H1 (cell line): ENCODE measurements around the gene PTN. TPM values are rescaled to one million over a fixed set of nuclear protein-coding genes. Genes with fewer than 3 reads are reported as not detected.

Source experiments
- CTCF ChIA-PET: fragments of 300-600 bp; sonication (Branson Sonifier 250); formaldehyde crosslinking; loops from one replicate; lab custom pipeline; 2021; ENCODE audit not compliant: partially characterized antibody; lab: Charles Lee
- POLR2A ChIA-PET: fragments of 300-600 bp; sonication (Branson Sonifier 250); formaldehyde crosslinking; loops from one replicate; lab custom pipeline; 2021; ENCODE audit warnings: inconsistent platforms; ENCODE audit not compliant: partially characterized antibody; lab: Charles Lee
- DNase-seq, 2 experiments: peaks; one replicate each; pipeline versions ENCODE4 v3.0.0 to v3.0.0-alpha.2; 2010 to 2022; ENCODE audit warnings: low spot score in 2 of 2, low read depth in 1 of 2, mixed read lengths in 1 of 2
- FAIRE-seq: peaks from 2 replicates; lab custom pipeline; 2011; peaks lifted over from hg19 to GRCh38; lab: Jason Lieb, UNC
- H2AFZ ChIP-seq: 2 replicates; pipeline ENCODE4 v1.8.1; 2012; ENCODE audit warnings: low read length, inconsistent platforms
- H2AK5ac ChIP-seq: 2 replicates; pipeline ENCODE4 v1.6.1; 2013; ENCODE audit warnings: low read depth, low read length
- H2BK120ac ChIP-seq: replicated peaks from 2 replicates; pipeline ENCODE3; 2013; ENCODE audit warnings: low read depth, low read length, inconsistent platforms
- H2BK12ac ChIP-seq: 2 replicates; pipeline ENCODE4 v1.6.1; 2013; ENCODE audit warnings: low read depth, low read length
- H2BK15ac ChIP-seq: 2 replicates; pipeline ENCODE4 v1.6.1; 2013; ENCODE audit warnings: low read length
- H2BK20ac ChIP-seq: 2 replicates; pipeline ENCODE4 v1.6.1; 2013; ENCODE audit warnings: low read length
- H2BK5ac ChIP-seq: 2 replicates; pipeline ENCODE4 v1.6.1; 2013; ENCODE audit warnings: low read depth, low read length
- H3K14ac ChIP-seq: 2 replicates; pipeline ENCODE4 v1.6.1; 2013; ENCODE audit warnings: inconsistent platforms; ENCODE audit not compliant: insufficient read length
- H3K18ac ChIP-seq: 2 replicates; pipeline ENCODE4 v1.6.1; 2013; ENCODE audit warnings: low read length; ENCODE audit errors: extremely low read depth
- H3K23ac ChIP-seq: 2 replicates; pipeline ENCODE4 v1.6.1; 2013; ENCODE audit warnings: inconsistent platforms; ENCODE audit not compliant: insufficient read length
- H3K23me2 ChIP-seq: 2 replicates; pipeline ENCODE4 v1.6.1; 2013; ENCODE audit warnings: low read depth, low read length
- H3K27ac ChIP-seq: 2 replicates; pipeline ENCODE4 v1.6.1; 2011; ENCODE audit warnings: low read depth, low read length, inconsistent platforms
- H3K27me3 ChIP-seq, 4 experiments: replicated peaks in 1 of 4; 1 replicate in 1 of 4; 2 replicates in 3 of 4; pipeline versions ENCODE4 v1.6.1 to v1.8.1; 2011 to 2013; ENCODE audit warnings: low read length in 3 of 4, mild to moderate bottlenecking in 3 of 4, inconsistent platforms in 2 of 4, mixed read lengths in 2 of 4, moderate library complexity in 1 of 4; ENCODE audit not compliant: control insufficient read depth in 3 of 4, insufficient read depth in 3 of 4; ENCODE audit errors: extremely low read depth in 1 of 4
- H3K36me3 ChIP-seq, 4 experiments: 2 replicates each; pipeline versions ENCODE4 v1.6.1 to v1.8.1; 2011 to 2013; ENCODE audit warnings: mild to moderate bottlenecking in 4 of 4, low read length in 3 of 4, moderate library complexity in 2 of 4, control low read depth in 1 of 4, inconsistent platforms in 1 of 4; ENCODE audit not compliant: insufficient read depth in 4 of 4, control insufficient read depth in 2 of 4
- H3K4ac ChIP-seq: replicated peaks from 2 replicates; pipeline ENCODE3; 2013; ENCODE audit warnings: low read length, low read depth, mixed read lengths, inconsistent platforms; ENCODE audit not compliant: insufficient read length
- H3K4me1 ChIP-seq, 4 experiments: replicated peaks in 1 of 4; 1 replicate in 1 of 4; 2 replicates in 3 of 4; pipeline versions ENCODE4 v1.6.1 to v1.8.1; 2011 to 2013; ENCODE audit warnings: low read length in 3 of 4, inconsistent platforms in 2 of 4, mixed read lengths in 1 of 4; ENCODE audit not compliant: insufficient read depth in 4 of 4, control insufficient read depth in 3 of 4
- H3K4me2 ChIP-seq, 2 experiments: 2 replicates each; pipeline versions ENCODE4 v1.6.1 to v1.8.1; 2011 to 2013; ENCODE audit warnings: low read depth in 2 of 2, low read length in 2 of 2, control low read depth in 1 of 2, inconsistent platforms in 1 of 2, mild to moderate bottlenecking in 1 of 2; ENCODE audit not compliant: insufficient read depth in 1 of 2
- H3K4me3 ChIP-seq, 4 experiments: fragments of 200-600, 300-600 bp in 1 of 4; sonication (generic), shearing (Covaris generic), sonication (Bioruptor Twin) in 1 of 4; 2 replicates each; pipeline versions ENCODE4 v1.5.1 to v1.8.1; 2011 to 2016; ENCODE audit warnings: low read length in 4 of 4, low read depth in 3 of 4, control low read depth in 2 of 4, inconsistent platforms in 2 of 4, mild to moderate bottlenecking in 2 of 4, mixed read lengths in 1 of 4, moderate library complexity in 1 of 4; ENCODE audit not compliant: insufficient read depth in 2 of 4; ENCODE audit errors: extremely low read depth in 1 of 4
- H3K56ac ChIP-seq: replicated peaks from 2 replicates; pipeline ENCODE3; 2013; ENCODE audit warnings: low read depth, mild to moderate bottlenecking, mixed read lengths, low read length, inconsistent platforms; ENCODE audit not compliant: insufficient read length
- H3K79me1 ChIP-seq: 2 replicates; pipeline ENCODE4 v1.6.1; 2013; ENCODE audit warnings: low read depth, low read length, control low read depth
- H3K79me2 ChIP-seq, 2 experiments: 2 replicates each; pipeline versions ENCODE4 v1.6.1 to v1.8.1; 2012 to 2013; ENCODE audit warnings: low read length in 2 of 2, mild to moderate bottlenecking in 2 of 2, inconsistent platforms in 1 of 2; ENCODE audit not compliant: insufficient read depth in 2 of 2, control insufficient read depth in 1 of 2
- H3K9ac ChIP-seq, 4 experiments: replicated peaks in 1 of 4; 1 replicate in 1 of 4; 2 replicates in 3 of 4; pipeline versions ENCODE4 v1.6.1 to v1.8.1; 2011 to 2013; ENCODE audit warnings: low read depth in 3 of 4, low read length in 3 of 4, control low read depth in 2 of 4, mild to moderate bottlenecking in 2 of 4, moderate library complexity in 2 of 4, inconsistent platforms in 1 of 4; ENCODE audit errors: extremely low read depth in 1 of 4
- H3K9me3 ChIP-seq, 2 experiments: 2 replicates each; pipeline versions ENCODE4 v1.6.1 to v1.8.1; 2012 to 2013; ENCODE audit warnings: mild to moderate bottlenecking in 2 of 2, moderate library complexity in 2 of 2, control low read depth in 1 of 2, inconsistent platforms in 1 of 2, low read depth in 1 of 2, low read length in 1 of 2, mixed read lengths in 1 of 2; ENCODE audit not compliant: insufficient read depth in 2 of 2
- H4K20me1 ChIP-seq, 2 experiments: replicated peaks in 1 of 2; 2 replicates each; pipeline versions ENCODE3 to v1.8.1; 2011 to 2013; ENCODE audit warnings: inconsistent platforms in 2 of 2, low read length in 2 of 2, mild to moderate bottlenecking in 1 of 2; ENCODE audit not compliant: insufficient read depth in 2 of 2, control insufficient read depth in 1 of 2
- H4K5ac ChIP-seq: 2 replicates; pipeline ENCODE4 v1.6.1; 2013; ENCODE audit warnings: low read length, low read depth, mixed read lengths, inconsistent platforms; ENCODE audit not compliant: insufficient read length
- H4K8ac ChIP-seq: 2 replicates; pipeline ENCODE4 v1.8.0; 2013; ENCODE audit warnings: mild to moderate bottlenecking, moderate library complexity, low read length, inconsistent platforms; ENCODE audit not compliant: insufficient read depth; ENCODE audit errors: extremely low read depth
- H4K91ac ChIP-seq: replicated peaks from 2 replicates; pipeline ENCODE3; 2013; ENCODE audit warnings: low read length, mixed read lengths, inconsistent platforms; ENCODE audit not compliant: insufficient read length
- ASH2L ChIP-seq: fragments of 200-600, 300-600 bp; sonication (generic); IDR thresholded peaks from one replicate; pipeline ENCODE4 v1.7.1; 2017; ENCODE audit warnings: low read length
- EP300 ChIP-seq, 2 experiments: IDR thresholded peaks; 1 replicate in 1 of 2; 2 replicates in 1 of 2; pipeline ENCODE4 v1.6.1; 2011 to 2012; ENCODE audit warnings: low read depth in 2 of 2, low read length in 2 of 2, mild to moderate bottlenecking in 2 of 2, borderline replicate concordance in 1 of 2, inconsistent platforms in 1 of 2, moderate library complexity in 1 of 2
- EZH2 ChIP-seq: fragments of 200-600 bp; sonication (generic); IDR thresholded peaks from 2 replicates; pipeline ENCODE4 v1.7.1; 2012; ENCODE audit warnings: low read depth, mild to moderate bottlenecking, moderate library complexity, low read length, inconsistent platforms; ENCODE audit not compliant: severe bottlenecking
- FOSL1 ChIP-seq: IDR thresholded peaks from 2 replicates; pipeline ENCODE4 v1.6.1; 2011; ENCODE audit warnings: mild to moderate bottlenecking, low read depth, low read length, moderate library complexity; ENCODE audit not compliant: insufficient read depth
- JUN ChIP-seq: IDR thresholded peaks from 2 replicates; pipeline ENCODE4 v1.6.1; 2011; ENCODE audit warnings: low read depth, mild to moderate bottlenecking, improper control_type of control experiment, low read length
- NRF1 ChIP-seq: IDR thresholded peaks from 2 replicates; pipeline ENCODE4 v1.6.1; 2011; ENCODE audit warnings: mild to moderate bottlenecking, low read depth, low read length, improper control_type of control experiment
- POLR2AphosphoS5 ChIP-seq: IDR thresholded peaks from 2 replicates; pipeline ENCODE4 v1.6.1; 2011; ENCODE audit warnings: low read depth, low read length
- RFX5 ChIP-seq: IDR thresholded peaks from 2 replicates; pipeline ENCODE4 v1.6.1; 2011; ENCODE audit warnings: low read depth, low read length, improper control_type of control experiment, borderline replicate concordance
- SP2 ChIP-seq: IDR thresholded peaks from 2 replicates; pipeline ENCODE4 v1.6.1; 2012; ENCODE audit warnings: mild to moderate bottlenecking, low read length, inconsistent platforms
- SP4 ChIP-seq: IDR thresholded peaks from 2 replicates; pipeline ENCODE4 v1.6.1; 2012; ENCODE audit warnings: low read length, inconsistent platforms
- WGBS, 2 experiments: shearing (Covaris generic) in 1 of 2; methylation state at CpG; one replicate each; pipeline versions ENCODE4 v1.1.6 to v1.1.7; 2013 to 2015; ENCODE audit warnings: low lambda C conversion rate in 2 of 2, mixed read lengths in 2 of 2, inconsistent platforms in 1 of 2, low coverage in 1 of 2, missing lambda C conversion rate in 1 of 2; ENCODE audit not compliant: insufficient replicate concordance in 2 of 2, insufficient coverage in 1 of 2, insufficient read length in 1 of 2; ENCODE audit errors: extremely low coverage in 1 of 2, missing lambda C conversion rate in 1 of 2; 5-methylcytosine and 5-hydroxymethylcytosine counted together
- polyA plus RNA-seq, 7 experiments: library from polyadenylated mRNA; depleted of rRNA in 3 of 7; stranded (reverse) in 5 of 7; unstranded in 2 of 7; fragments of >200 nt in 5 of 7; fragments of 200-250 nt in 2 of 7; gene quantifications; 1 replicate in 5 of 7; 2 replicates in 1 of 7; 4 replicates in 1 of 7; pipeline versions ENCODE4 v1.2.1 to v1.2.3, GENCODE V29; 2011 to 2013; ENCODE audit warnings: missing spikeins in 2 of 7, mixed read lengths in 2 of 7
- total RNA-seq: library from RNA; stranded (reverse); fragmentation: NEBNext Ultra II Directional; extraction: Animal tissue kit (Norgen Biotek cat#: 25700); gene quantifications from 2 replicates; pipeline ENCODE4 v1.2.1, GENCODE V29; 2021
- TF ChIP-seq, protein P1 (sequence below): IDR thresholded peaks from 2 replicates; pipeline ENCODE4 v1.6.1; 2012; ENCODE audit warnings: inconsistent platforms
- TF ChIP-seq, protein P2 (sequence below): IDR thresholded peaks from 2 replicates; pipeline ENCODE4 v1.6.1; 2012; ENCODE audit warnings: low read length, inconsistent platforms

The PTN gene
- total and polyA plus RNA-seq, 2 of the 8 experiments (the other 6 are each of a cell fraction or from before 2014, with no cell fraction given) = 23.1 to 27.8 TPM

DNA sequence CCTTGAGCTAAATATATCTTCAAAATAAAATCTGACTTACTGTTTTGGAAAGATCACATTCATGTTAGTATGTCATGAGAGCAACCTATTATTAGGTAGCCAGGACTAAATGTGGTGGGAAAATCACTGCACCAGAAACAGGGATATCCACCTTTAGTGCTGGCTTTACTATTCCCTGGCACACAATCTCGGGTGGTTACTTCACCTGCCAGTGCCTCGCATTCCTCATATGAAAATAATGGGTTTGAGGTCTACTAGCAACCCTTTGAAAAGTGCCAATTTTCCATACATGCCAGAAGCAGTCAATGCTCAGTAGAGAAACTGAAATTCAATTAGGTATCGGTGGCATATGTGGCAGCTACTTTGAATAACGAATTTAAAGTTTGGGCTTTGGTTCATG is 36.8 kb downstream of the PTN start:
- H3K4me2 ChIP-seq = no peak overlapping the region
- H4K91ac ChIP-seq = no peak overlapping the region
- POLR2A ChIA-PET = no interaction called here
- CTCF ChIA-PET = interaction anchor here (0.6 to 1.5 kb wide), 4 partner anchors 10 to 456 kb away, joined by 3 to 9 read pairs (median 4); no protein-coding TSS in a partner anchor
- DNase-seq (no peak), FAIRE-seq (no peak)
- H2BK20ac ChIP-seq = no peak overlapping the region
- H3K4ac ChIP-seq = no peak overlapping the region
- WGBS, 2 experiments = 92% methylated on average over 4 of the region's 4 CpGs; no CpG with 5 or more reads in 1 of the 2 experiments
- no peak overlapping the region for H2BK15ac ChIP-seq
- H3K9ac ChIP-seq = no peak overlapping the region
- H4K20me1 ChIP-seq = no peaks in the 10 kb centered on the region
- H3K18ac ChIP-seq = no peak overlapping the region
- no peak overlapping the region for H4K8ac ChIP-seq
- no peak for TF ChIP-seq EZH2
- TF ChIP-seq, protein P1, sequence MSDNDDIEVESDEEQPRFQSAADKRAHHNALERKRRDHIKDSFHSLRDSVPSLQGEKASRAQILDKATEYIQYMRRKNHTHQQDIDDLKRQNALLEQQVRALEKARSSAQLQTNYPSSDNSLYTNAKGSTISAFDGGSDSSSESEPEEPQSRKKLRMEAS = no peak
- no peak for TF ChIP-seq POLR2AphosphoS5
- no peak for TF ChIP-seq JUN
- no peak for TF ChIP-seq NRF1
- TF ChIP-seq, protein P2, sequence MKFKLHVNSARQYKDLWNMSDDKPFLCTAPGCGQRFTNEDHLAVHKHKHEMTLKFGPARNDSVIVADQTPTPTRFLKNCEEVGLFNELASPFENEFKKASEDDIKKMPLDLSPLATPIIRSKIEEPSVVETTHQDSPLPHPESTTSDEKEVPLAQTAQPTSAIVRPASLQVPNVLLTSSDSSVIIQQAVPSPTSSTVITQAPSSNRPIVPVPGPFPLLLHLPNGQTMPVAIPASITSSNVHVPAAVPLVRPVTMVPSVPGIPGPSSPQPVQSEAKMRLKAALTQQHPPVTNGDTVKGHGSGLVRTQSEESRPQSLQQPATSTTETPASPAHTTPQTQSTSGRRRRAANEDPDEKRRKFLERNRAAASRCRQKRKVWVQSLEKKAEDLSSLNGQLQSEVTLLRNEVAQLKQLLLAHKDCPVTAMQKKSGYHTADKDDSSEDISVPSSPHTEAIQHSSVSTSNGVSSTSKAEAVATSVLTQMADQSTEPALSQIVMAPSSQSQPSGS = no peak
- TF ChIP-seq EP300 (IDR thresholded peaks at IDR 0.05; ENCODE audit: borderline replicate concordance in 1 of 2, low read depth in 2 of 2, low read length in 2 of 2) = no peak
- no peak for TF ChIP-seq SP4
- no peak for TF ChIP-seq ASH2L
- no peak for TF ChIP-seq SP2
- TF ChIP-seq FOSL1 = no peak
- TF ChIP-seq RFX5 = no peak
- no peak overlapping the region for H3K23ac ChIP-seq
- H3K56ac ChIP-seq = no peak overlapping the region
- no peaks in the 10 kb centered on the region for H3K36me3 ChIP-seq
- no peak overlapping the region for H3K4me3 ChIP-seq
- H3K27me3 ChIP-seq = no peaks in the 10 kb centered on the region
- no peak overlapping the region for H2BK120ac ChIP-seq
- no peak overlapping the region for H2BK12ac ChIP-seq
- H2AK5ac ChIP-seq = no peak overlapping the region
- no peak overlapping the region for H2AFZ ChIP-seq
- no peak overlapping the region for H2BK5ac ChIP-seq
- H3K79me1 ChIP-seq = no peaks in the 10 kb centered on the region
- H4K5ac ChIP-seq = no peak overlapping the region
- no peaks in the 10 kb centered on the region for H3K79me2 ChIP-seq
- H3K23me2 ChIP-seq = no peaks in the 10 kb centered on the region
- no peak overlapping the region for H3K14ac ChIP-seq
- H3K4me1 ChIP-seq = no peaks in the 10 kb centered on the region
- H3K27ac ChIP-seq = no peak overlapping the region
- no peaks in the 10 kb centered on the region for H3K9me3 ChIP-seq
